ENCODE measurements around the gene ISCA2.

DNA sequence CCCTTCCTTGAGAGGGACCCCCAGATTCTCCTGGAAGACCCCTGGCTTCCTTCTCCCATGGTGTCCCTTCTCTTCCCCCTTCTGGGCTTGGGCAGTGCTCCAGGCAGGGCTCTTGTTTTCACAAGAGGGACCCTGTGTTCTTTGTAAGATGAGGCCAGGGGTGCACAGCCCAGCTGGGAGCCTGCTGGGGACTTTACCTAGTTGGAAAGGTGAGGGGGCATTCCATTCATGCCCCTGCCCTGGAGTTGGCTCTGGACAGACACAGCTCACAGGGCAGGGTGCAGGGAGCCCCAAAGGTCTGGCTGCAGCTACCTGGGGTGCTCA lies 31.2 kb downstream of the ISCA2 start:
- TF ChIP-seq, protein P1, sequence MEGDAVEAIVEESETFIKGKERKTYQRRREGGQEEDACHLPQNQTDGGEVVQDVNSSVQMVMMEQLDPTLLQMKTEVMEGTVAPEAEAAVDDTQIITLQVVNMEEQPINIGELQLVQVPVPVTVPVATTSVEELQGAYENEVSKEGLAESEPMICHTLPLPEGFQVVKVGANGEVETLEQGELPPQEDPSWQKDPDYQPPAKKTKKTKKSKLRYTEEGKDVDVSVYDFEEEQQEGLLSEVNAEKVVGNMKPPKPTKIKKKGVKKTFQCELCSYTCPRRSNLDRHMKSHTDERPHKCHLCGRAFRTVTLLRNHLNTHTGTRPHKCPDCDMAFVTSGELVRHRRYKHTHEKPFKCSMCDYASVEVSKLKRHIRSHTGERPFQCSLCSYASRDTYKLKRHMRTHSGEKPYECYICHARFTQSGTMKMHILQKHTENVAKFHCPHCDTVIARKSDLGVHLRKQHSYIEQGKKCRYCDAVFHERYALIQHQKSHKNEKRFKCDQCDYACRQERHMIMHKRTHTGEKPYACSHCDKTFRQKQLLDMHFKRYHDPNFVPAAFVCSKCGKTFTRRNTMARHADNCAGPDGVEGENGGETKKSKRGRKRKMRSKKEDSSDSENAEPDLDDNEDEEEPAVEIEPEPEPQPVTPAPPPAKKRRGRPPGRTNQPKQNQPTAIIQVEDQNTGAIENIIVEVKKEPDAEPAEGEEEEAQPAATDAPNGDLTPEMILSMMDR (conservative IDR thresholded peaks at IDR 0.05; ENCODE audit: low read length) = no peak
- no peak for TF ChIP-seq EZH2phosphoT487 (IDR thresholded peaks at IDR 0.05; ENCODE audit: borderline replicate concordance, low read depth, low read length)

Measured in OCI-LY7 (cell line).